GM20431 (cell line): ENCODE results near the gene SDK2.

Experiments
- in situ Hi-C: fragments of 300-500 bp; cut with MseI, MboI; formaldehyde crosslinking; loops from one replicate; pipeline ENCODE4 v1.15.0; 2020; ENCODE audit warnings: low sequenced_read_pairs; ENCODE audit not compliant: unreplicated experiment

The SDK2 gene

DNA sequence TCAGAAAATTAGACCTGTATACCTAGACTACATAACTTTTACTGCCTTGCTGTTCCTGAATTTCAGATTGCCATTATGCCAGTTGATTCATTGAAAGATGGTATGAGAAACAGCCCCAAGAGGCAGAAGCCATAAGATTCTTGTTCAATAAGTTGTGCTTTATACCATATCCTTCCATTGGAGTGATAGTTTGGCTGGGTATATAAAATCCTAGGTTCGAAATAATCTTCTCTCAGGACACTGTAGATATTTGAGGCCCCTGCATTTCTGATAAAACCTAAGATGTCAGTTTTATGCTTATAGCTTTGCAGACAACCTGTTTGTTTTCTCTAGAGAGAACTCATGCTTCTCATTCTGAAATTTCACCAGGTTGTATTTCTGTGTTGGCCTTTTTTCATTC, 9.6 kb upstream of the SDK2 start:
- in situ Hi-C loops, result no loop called here

DNA sequence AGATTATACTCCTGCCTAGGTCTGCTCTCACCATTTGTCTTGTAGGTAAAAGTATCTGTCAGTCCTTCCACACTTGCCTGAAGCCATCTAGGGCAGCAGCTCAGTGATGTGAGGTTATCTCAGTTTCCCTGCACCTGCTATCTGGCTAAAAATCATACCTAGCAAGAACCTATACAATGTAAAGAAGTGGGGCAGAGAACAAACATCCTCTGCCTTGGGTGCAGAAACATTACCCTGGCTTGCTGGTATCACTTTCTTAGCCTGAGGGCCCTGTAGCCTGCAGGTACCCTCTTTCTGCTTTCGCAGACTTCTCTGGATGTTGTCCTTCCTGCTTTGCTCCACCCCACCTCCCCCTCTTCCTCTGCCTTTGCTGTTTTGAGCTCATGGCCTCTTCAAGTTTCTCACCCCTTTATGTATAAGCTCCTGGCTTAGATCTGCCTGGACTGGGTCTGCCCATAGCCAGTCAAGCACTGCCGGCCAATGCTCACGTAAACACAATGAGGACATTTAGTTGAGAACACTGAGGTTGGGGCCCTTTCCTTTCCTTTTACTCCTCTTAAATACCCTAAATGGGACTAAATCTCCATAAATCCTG, 8.7 kb upstream of the SDK2 start:
- in situ Hi-C loops, result no loop called here

- in situ Hi-C loops, result no loop called here
Observed at GRCh38 chr17:73650617-73651200, 6.5 kb upstream of the SDK2 start.

- in situ Hi-C loops, result no loop called here
Observed at GRCh38 chr17:73650140-73650539, 5.9 kb upstream of the SDK2 start.

- in situ Hi-C loops, result no loop called here
Observed at GRCh38 chr17:73648974-73649373, 4.7 kb upstream of the SDK2 start.

DNA sequence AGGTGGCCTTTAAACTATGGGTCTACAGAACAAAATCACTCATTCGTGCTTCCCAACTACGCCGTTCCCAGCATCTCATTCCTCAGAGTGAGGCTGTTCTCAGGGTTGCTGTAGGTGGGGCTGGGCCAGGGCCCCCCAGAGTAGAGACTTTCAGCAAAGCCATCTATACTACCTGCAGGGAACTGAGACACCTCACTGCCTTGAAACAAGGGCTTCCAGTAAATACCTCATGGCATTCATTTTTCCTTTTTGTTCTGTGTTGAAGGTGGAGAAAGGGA, 4.2 kb upstream of the SDK2 start:
- in situ Hi-C loops, result no loop called here

GRCh38 chr17:73647772-73648542, 3.7 kb upstream of the SDK2 start:
- in situ Hi-C loops, result no loop called here

GRCh38 chr17:73647301-73647695, 3.1 kb upstream of the SDK2 start:
- in situ Hi-C loops, result no loop called here

DNA sequence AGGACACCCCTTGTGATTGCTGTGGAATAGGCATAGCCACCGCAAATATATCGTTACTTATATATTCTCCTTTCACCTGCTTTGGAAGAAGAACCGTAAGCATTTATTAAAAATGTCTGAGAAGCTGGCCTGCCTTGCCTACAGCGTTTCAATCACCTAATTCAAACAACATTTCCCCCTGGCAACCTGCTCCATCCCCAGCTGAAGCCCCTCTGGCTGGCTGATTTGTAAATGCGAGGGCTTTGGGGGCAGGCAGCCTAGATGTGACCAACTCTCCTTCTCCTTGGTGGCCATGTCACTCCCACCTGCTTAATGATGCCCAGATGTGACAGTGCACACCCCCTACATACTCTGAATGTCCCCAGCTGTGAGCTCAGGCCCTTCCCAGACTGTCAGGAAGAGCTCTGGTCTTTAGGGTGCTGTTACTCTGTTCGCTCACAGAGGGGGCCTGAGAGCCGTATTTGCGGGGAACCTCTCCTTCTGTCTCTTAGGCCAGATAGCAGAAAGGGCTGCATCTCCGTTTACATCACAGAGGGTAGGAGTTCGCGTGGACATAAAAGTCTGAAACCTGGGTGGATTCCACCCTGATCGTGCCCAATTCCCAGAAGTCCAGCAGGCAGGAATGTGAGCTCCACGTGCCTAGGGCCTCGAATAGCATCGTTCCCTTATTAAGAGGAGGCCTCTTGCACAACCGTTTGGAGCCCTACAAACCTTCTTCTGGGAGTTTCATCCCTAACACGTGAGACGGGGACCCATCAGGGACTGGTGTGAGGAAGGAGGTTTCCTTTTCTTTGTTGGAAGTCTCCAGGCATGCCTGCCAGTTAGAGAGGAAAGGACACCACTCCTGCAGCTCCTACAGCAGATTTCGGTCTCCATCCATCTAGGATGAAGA, 2.4 kb upstream of the SDK2 start:
- in situ Hi-C loops, result no loop called here

DNA sequence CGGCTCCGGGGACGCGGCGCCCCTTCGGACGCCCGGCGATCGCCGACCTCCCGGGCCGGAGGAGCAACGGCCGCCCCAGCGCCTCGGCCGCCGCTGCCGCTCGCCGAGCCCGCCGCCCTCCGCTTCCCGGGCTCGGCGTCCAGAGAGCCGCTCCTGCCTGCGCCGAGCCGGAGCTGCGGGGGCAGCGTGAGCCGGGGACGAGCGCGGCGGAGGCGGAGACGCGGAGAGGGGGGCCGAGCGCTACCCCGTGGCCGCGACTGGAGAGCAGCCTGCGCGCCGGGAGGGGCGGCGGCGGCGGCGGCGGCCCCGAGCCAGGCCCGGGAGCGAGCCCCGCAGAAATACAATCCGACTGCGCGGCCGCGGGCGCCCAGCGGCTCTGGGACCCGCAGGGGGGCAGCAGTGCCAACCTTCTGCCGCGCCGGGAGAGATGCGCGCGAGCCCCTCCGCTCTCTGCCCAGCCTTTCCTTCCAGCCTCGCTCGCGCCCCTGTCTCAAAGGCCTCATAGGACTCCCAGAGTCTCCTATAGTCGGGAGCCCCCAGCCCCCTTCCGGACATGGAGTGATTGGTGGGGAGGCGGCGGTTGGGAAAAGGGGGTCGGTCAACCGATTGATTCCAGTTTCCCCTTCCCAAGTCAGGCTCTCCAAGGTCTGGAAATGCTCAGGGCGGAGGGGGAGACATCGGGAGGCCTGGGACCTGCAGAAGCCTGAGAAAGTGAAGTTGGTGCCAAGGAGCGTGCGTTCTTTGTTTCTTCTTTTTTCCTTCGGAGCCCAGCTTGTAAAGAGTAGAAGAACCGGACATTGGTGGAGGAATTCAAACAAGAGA, 1.0 kb upstream of the SDK2 start:
- in situ Hi-C loops, result no loop called here

GRCh38 chr17:73643852-73644144, 447 bp downstream of the SDK2 start:
- in situ Hi-C loops, result no loop called here

DNA sequence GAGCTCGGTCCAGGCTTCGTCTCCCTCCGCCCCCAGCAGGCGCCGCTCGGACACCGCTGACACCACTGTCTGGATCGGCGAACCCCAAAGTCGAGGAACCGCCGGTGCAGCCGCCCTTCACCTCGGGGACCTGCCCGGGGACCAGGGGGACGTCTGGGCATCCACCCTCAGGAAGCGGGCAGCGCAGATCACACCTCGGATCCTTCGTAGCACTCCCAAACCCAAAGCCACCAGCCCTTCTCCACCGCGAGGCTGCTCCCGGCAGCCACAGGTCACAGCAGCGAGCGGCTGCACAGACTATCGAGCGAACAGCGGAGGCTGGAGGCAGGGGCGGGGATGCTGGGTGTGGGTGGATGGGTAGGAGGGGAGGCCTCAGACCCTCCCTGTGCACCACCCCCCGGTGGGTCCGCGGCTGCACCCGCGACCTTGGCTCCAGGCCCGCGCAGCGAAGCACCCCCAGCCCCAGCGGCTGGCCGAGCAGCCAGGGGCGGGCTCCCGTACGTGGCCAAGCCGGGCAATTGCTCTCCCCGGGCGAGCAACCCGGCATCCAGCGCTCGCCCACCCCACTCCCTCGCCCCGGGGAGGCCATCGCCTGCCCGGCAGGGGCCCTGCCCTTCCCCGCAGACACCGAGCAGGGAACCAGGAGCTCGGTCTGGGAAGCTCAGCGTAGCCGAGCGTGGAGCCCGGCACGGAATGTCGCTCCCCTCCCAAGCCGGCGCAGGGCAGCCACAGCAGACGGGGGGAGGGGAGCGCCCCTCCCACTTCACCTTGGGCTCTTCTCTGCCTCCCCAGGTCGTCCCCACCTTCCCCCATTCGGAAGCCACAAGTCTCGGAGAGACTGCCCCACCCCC, 1.0 kb downstream of the SDK2 start:
- in situ Hi-C loops, result no loop called here

- in situ Hi-C loops, result no loop called here
Observed at GRCh38 chr17:73642659-73643000, 1.6 kb downstream of the SDK2 start.

DNA sequence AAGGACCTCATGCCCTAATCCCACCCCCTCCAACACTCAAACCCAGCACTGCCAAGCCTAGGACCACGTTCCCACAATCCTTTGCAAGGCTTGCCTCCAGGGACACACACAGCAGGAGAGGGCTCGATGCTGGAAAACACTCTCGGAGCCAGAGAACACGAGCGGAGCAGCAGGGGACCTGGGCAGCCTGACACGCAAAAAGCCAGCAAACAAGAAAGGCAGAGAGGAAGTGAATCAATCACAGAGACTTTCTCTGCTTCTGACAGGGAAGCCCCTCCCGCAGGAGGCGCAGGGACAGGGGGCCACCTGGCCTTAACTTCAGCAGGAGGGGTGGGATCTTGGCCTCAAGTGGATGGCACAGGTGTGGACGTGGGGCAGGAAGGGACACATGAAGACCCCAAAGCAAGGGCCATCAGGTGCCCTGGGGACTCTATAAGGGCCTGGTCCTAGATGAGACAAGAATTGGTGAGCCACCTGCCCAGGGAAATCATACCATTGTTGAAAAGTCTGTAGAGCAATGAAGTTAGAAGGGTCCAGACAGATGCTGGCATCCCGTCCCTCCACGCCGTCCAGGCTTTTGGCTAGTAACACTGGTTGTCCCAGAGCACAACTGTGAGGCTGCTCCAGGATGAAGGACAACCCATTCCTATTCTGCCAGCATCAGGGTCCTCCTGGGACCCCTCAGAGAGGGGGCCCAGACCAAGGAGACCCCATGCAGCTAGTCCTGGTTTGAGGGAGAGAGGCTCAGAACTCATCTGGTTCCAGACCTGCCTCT, 2.2 kb downstream of the SDK2 start:
- in situ Hi-C loops, result no loop called here

GRCh38 chr17:73640691-73641090, 3.6 kb downstream of the SDK2 start:
- in situ Hi-C loops, result no loop called here

DNA sequence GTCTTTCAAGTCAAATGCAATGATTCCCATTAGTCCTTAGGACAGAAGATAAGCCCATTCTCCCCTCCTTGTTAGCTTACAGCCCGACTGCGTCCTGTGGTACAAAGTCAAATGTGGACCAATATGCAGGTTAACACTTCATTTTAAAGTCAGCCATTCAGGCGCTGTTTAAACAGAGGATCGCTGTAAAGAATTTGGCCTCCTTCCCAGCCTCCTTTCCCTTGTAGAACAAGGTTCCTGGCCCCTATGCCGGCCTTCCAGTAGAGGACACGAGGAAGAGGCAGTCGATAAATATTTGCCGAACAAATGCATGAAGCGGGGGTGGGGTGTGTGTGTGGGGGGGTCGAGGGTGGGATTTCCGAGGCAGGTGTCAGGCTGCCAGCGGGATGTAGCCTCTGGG, 4.3 kb downstream of the SDK2 start:
- in situ Hi-C loops, result no loop called here

DNA sequence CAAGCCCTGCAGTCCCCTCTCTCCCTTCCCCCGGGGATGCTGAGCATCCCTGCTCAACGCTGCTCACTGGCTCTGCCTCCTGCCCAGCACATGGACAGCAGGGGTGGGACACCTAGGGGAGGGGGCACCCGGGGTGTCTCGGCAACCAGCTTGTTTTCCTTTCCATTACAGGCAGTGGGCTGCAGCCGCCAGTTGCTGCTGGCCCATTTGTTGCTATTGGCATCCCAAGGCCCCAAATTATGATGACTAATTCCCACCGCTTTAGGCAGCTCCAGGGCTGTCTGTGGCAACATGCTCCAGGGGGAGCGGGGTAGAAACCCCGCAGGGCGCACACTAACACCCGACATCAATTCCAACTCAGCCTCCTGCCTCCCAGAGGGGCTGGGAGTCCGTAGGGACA, 4.9 kb downstream of the SDK2 start:
- in situ Hi-C loops, result no loop called here

GRCh38 chr17:73638556-73638955, 5.7 kb downstream of the SDK2 start:
- in situ Hi-C loops, result no loop called here

DNA sequence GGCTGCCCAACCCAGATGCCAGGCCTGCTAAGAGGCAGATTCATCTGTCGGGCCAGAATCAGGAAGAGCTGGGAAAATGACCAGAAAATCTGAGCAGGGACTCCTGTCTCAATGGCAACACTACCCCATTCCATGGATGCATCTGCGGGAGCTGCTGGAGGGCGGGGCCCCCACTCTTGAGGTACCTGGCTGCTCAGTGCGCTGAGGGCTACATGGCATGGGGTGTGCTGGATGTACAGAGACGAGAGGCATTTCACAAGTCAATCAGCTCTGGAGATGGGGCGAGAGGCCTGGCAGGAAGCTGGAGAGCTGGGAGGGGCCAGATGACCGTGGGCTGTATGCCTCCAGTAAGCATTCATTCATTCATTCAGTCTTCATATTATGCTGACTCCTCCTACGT, 6.4 kb downstream of the SDK2 start:
- in situ Hi-C loops, result no loop called here
